Mesothelial cell of epicardium (in vitro differentiated cells): ENCODE measurements around the gene DALRD3. TPM values are rescaled to one million over a fixed set of nuclear protein-coding genes. Genes with fewer than 3 reads are reported as not detected.
A peak's percentile ranks its signal among the peaks of the same experiment; 100 is the strongest.

Experiments used
- DNase-seq, 2 experiments: peaks; one replicate each; pipeline ENCODE4 v3.0.0; 2021; ENCODE audit warnings: low spot score in 2 of 2; ENCODE audit not compliant: unreplicated experiment in 2 of 2
- H3K27ac Mint-ChIP-seq: 2 replicates; pipeline ENCODE4 v1.8.0; 2021; ENCODE audit warnings: mixed read lengths
- H3K27me3 Mint-ChIP-seq: 2 replicates; pipeline ENCODE4 v1.8.0; 2021; ENCODE audit warnings: low read depth, mixed read lengths
- H3K36me3 Mint-ChIP-seq: 2 replicates; pipeline ENCODE4 v1.8.0; 2021; ENCODE audit warnings: mixed read lengths
- H3K4me1 Mint-ChIP-seq: 2 replicates; pipeline ENCODE4 v1.8.0; 2021; ENCODE audit warnings: mixed read lengths
- H3K4me3 Mint-ChIP-seq: 2 replicates; pipeline ENCODE4 v1.8.0; 2021; ENCODE audit warnings: mild to moderate bottlenecking, moderate library complexity, mixed read lengths
- H3K9me3 Mint-ChIP-seq: 2 replicates; pipeline ENCODE4 v1.8.0; 2021; ENCODE audit warnings: mixed read lengths
- total RNA-seq: library from RNA; stranded (reverse); gene quantifications from 3 replicates; pipeline ENCODE4 v1.2.1, GENCODE V29; 2021
- TF ChIP-seq, protein P1 (sequence below): fragments of 200-600 bp; sonication (generic); IDR thresholded peaks from one replicate; pipeline ENCODE4 v1.5.0; 2021; ENCODE audit warnings: antibody characterized with exemption; ENCODE audit not compliant: unreplicated experiment

The DALRD3 gene
- total RNA-seq, 1 donor from 2014 or later, result 23.4 TPM

DNA sequence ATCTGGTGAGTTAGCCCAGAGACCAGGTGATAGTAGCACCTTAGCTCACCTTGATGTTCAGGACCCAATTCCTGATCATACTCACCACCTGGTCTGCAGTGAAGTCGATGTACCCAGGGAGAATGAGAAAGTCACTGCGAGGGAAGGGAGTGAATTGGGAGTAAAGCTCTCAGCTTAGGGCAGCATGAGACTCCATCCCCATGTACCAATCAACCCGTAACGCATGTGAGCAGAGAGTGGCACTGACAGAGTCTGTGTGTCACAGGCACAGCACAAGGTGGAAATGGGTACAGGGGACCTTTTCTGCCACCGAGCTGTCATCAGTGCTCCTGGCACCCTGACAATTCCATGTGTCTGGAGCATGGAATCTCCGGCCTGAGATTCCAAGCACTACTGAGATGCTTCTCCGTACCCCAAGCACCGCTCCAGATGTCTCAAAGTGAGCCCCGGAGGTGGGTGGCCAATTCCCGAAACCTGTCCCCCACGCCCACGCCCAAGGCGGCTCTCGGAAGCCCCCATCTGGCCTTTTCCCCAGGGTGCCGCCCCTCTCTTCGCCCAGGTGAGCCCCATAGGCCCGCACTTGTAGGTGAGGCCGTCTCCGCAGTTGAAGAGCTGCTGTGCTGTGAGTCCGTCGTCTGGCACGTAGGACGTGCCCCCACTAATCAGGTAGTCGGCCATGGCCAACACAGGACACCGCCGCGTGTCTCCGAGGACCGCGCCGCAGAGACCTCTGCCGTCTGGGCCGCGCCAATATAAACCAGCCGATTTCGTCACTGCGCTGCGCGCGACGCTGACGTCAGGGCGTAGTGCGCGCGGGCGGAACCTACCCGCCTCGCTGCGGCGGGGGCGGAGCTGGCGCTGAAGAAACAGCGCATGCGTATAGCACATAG lies 10.5 kb upstream of the DALRD3 start, which contains the start of gene IMPDH2:
TSS of gene IMPDH2 (minus strand) at position 726 of the 890 bp plus-strand sequence. CDS start at position 678, 48 bp downstream.
- Mint-ChIP-seq H3K4me1 (peaks cover 19% of the 10 kb centered on the region), H3K27me3 (no peaks in the 10 kb centered on the region), H3K9me3 (no peaks in the 10 kb centered on the region), H3K4me3 (peak within 1 kb of the TSS; percentile 91), H3K36me3 (peaks cover 19% of the 10 kb centered on the region), H3K27ac (peak within 1 kb of the TSS; percentile 97)
- TF ChIP-seq, protein P1, sequence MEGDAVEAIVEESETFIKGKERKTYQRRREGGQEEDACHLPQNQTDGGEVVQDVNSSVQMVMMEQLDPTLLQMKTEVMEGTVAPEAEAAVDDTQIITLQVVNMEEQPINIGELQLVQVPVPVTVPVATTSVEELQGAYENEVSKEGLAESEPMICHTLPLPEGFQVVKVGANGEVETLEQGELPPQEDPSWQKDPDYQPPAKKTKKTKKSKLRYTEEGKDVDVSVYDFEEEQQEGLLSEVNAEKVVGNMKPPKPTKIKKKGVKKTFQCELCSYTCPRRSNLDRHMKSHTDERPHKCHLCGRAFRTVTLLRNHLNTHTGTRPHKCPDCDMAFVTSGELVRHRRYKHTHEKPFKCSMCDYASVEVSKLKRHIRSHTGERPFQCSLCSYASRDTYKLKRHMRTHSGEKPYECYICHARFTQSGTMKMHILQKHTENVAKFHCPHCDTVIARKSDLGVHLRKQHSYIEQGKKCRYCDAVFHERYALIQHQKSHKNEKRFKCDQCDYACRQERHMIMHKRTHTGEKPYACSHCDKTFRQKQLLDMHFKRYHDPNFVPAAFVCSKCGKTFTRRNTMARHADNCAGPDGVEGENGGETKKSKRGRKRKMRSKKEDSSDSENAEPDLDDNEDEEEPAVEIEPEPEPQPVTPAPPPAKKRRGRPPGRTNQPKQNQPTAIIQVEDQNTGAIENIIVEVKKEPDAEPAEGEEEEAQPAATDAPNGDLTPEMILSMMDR, result no peak
- peak; percentile 86 to 93 for DNase-seq

DNA sequence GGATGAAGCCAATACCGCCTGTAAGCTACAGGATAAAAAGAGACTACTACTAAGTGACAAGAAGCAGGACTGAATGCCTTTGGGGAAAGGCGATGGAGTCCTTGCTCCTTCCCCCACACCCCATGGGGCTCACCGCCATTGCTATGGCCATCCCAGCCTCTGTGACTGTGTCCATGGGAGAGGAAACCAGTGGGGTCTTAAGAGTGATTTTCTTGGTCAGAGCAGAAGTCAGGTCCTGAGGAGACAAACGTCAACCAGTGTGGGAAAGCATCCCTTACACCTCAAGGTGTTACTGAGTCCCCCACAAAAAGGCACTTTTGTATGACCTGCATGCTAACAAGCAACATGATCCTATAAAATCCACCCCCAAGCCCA lies 9.9 kb upstream of the DALRD3 start:
- H3K27ac Mint-ChIP-seq, result peak overlapping the region; percentile 97
- TF ChIP-seq, protein P1, result no peak

DNA sequence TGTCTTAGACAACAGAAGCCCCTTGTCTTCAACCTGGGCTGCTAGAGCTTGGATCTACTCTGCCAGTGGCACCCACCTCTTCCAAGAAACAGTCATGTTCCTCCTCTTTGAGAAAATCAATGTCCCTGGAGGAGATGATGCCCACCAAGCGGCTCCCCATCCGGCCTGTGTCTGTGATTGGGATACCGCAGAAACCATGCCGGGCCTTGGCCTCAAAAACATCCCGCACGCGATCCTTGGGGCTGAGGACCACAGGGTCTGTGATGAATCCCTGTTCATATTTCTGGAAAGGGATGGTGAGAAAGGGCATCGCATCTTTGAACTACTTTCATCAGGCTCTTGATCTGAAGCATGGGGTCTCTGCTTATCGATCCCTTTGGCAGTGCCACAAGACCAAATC lies 9.3 kb upstream of the DALRD3 start:
- DNase-seq, result no peak
- no peaks in the 10 kb centered on the region for H3K9me3 Mint-ChIP-seq
- H3K27ac Mint-ChIP-seq, result peak overlapping the region; percentile 21
- TF ChIP-seq, protein P1, result no peak
- H3K27me3 Mint-ChIP-seq, result no peaks in the 10 kb centered on the region
- H3K36me3 Mint-ChIP-seq, result peaks cover 20% of the 10 kb centered on the region
- peaks cover 26% of the 10 kb centered on the region for H3K4me1 Mint-ChIP-seq
- peak overlapping the region; percentile 8 for H3K4me3 Mint-ChIP-seq

More for the DNA sequence above, 9.9 kb upstream of the DALRD3 start:
- peaks cover 20% of the 10 kb centered on the region for H3K4me1 Mint-ChIP-seq
- H3K4me3 Mint-ChIP-seq, result peak overlapping the region; percentile 91
- no peaks in the 10 kb centered on the region for H3K9me3 Mint-ChIP-seq
- H3K36me3 Mint-ChIP-seq, result peaks cover 20% of the 10 kb centered on the region
- no peaks in the 10 kb centered on the region for H3K27me3 Mint-ChIP-seq
- no peak for DNase-seq

DNA sequence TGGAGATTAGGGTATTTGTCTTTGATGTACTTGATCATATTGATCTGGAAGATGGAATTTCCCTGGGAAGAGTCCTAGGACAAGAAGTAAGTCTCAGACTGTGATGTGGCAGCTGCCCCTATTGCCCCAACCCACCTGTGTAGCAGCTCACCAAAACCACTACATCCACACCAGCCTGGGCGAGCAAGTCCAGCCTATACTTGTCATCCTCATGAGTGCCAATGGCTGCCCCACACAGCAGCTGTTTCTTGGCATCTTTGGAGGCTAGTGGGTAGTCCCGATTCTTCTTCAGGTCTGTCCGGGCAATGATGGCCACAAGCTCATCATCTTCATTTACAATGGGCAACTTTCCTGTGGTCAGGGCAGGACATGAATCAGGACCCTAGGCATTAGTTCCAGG lies 8.2 kb upstream of the DALRD3 start:
- H3K9me3 Mint-ChIP-seq, result no peaks in the 10 kb centered on the region
- DNase-seq, result no peak
- peaks cover 31% of the 10 kb centered on the region for H3K4me1 Mint-ChIP-seq
- H3K4me3 Mint-ChIP-seq, result no peak overlapping the region
- no peak overlapping the region for H3K27ac Mint-ChIP-seq
- TF ChIP-seq, protein P1, result no peak
- H3K36me3 Mint-ChIP-seq, result peaks cover 16% of the 10 kb centered on the region
- no peaks in the 10 kb centered on the region for H3K27me3 Mint-ChIP-seq

DNA sequence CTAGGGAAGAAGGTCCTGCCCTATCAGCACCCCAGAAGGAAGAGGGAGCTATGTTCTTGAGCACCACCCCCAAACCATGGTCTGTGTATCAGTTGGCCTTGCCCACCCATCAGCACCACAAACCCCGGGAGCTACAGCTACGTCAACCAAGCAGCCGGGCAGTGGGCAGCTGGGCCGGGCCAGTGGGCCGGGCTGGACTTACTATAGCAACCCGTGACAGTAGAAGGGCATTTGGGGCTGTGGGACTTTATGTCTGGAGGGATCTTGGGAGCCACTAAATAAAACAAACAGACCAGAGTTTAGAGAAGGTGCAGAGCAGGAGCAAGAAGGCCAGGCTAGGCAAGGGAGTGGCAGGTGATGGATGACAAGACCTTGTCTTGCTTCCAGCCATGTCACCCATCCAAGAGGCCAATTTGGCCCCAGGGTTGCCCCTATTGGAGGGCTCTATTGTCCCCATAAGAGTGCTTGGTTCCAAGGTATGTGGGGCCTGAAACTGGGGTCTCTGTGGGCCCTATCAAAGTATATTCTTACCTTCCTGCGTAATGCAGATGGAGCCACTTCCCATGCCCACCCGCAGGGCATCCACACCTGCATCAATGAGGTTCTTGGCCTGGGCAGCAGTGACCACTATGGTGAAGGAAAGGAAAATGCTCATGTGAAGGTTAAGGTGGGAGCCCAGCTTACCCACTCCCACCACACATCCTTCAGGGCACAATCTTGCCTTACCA lies 7.6 kb upstream of the DALRD3 start:
- H3K9me3 Mint-ChIP-seq, result no peaks in the 10 kb centered on the region
- H3K36me3 Mint-ChIP-seq, result peaks cover 16% of the 10 kb centered on the region
- H3K4me1 Mint-ChIP-seq, result peaks cover 33% of the 10 kb centered on the region
- DNase-seq, result no peak
- H3K27ac Mint-ChIP-seq, result no peak overlapping the region
- H3K27me3 Mint-ChIP-seq, result no peaks in the 10 kb centered on the region
- no peak overlapping the region for H3K4me3 Mint-ChIP-seq
- TF ChIP-seq, protein P1, result no peak
